ENCODE results near the gene ATOH8.

DNA sequence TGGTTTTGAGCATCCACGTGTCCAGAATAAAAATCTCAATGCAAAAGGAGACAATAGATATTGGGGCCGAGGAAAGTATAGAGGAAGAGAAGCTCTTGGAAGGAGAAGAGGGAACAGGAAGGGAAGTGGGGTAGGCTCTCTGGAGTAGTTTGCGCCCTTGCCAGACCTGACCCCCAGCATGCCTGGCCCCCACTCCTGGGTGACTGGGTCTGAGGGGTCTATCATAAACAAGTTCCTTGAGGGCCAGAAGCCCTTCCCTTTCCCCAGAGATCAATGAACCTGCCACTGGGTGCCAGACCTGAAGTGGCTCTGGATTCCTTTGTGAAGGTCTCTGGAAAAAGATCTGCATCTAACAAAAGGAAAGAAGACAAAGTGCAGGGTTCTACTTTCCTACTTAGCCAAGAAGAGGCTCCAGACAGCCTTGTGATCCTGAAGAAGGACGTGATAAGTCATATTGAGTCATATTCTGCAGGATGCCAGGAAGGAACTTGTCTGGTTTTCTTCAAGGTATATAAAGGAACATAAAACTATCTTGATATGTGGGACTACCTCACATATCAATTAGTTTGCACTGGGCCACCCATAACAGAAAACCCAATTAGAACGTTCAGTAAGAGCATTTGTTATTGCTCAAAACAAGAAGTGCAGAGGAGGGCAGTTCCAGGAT, 18.7 kb upstream of the ATOH8 start:
- no peak for TF ChIP-seq EZH2 (IDR thresholded peaks at IDR 0.05; ENCODE audit: low read length)
- TF ChIP-seq, protein P1, sequence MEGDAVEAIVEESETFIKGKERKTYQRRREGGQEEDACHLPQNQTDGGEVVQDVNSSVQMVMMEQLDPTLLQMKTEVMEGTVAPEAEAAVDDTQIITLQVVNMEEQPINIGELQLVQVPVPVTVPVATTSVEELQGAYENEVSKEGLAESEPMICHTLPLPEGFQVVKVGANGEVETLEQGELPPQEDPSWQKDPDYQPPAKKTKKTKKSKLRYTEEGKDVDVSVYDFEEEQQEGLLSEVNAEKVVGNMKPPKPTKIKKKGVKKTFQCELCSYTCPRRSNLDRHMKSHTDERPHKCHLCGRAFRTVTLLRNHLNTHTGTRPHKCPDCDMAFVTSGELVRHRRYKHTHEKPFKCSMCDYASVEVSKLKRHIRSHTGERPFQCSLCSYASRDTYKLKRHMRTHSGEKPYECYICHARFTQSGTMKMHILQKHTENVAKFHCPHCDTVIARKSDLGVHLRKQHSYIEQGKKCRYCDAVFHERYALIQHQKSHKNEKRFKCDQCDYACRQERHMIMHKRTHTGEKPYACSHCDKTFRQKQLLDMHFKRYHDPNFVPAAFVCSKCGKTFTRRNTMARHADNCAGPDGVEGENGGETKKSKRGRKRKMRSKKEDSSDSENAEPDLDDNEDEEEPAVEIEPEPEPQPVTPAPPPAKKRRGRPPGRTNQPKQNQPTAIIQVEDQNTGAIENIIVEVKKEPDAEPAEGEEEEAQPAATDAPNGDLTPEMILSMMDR (optimal IDR thresholded peaks at IDR 0.05 in 1 of 3, IDR thresholded peaks at IDR 0.05 in 1 of 3, conservative IDR thresholded peaks at IDR 0.05 in 1 of 3; ENCODE audit: extremely low read depth in 1 of 3, insufficient read depth in 2 of 3, low read length in 3 of 3) = no peak
